OCI-LY7 (cell line): ENCODE measurements around the gene MBD3L5.

Experiments used
- CTCF ChIP-seq: fragments of 200-600 bp; sonication (generic); conservative IDR thresholded peaks from 2 replicates; pipeline ENCODE4 v1.5.1; 2014; ENCODE audit warnings: mild to moderate bottlenecking, antibody characterized with exemption, low read length, moderate library complexity, mixed read lengths
- EZH2phosphoT487 ChIP-seq: fragments of 200-600 bp; sonication (generic); IDR thresholded peaks from 2 replicates; pipeline ENCODE4 v1.6.1; 2018; ENCODE audit warnings: low read depth, borderline replicate concordance, mild to moderate bottlenecking, mixed run types, antibody characterized with exemption, low read length, moderate library complexity, mixed read lengths

GRCh38 chr19:7007859-7008258, 22.5 kb upstream of the MBD3L5 start:
- TF ChIP-seq EZH2phosphoT487 (no peak), CTCF (no peak)
